Kidney (tissue), 14 donors: ENCODE data around the gene MYBBP1A. TPM values are rescaled to one million over a fixed set of nuclear protein-coding genes. Genes with fewer than 3 reads are reported as not detected.
A peak's percentile ranks its signal among the peaks of the same experiment; 100 is the strongest.

ENCODE experiments used
- DNase-seq, 5 donors: peaks; one replicate each; pipeline ENCODE4 v3.0.0-alpha.2; 2013 to 2020
- FAIRE-seq: peaks from 2 replicates; lab custom pipeline; 2012; peaks lifted over from hg19 to GRCh38; lab: Jason Lieb, UNC
- H3K27ac ChIP-seq, 2 donors: one replicate each; pipeline ENCODE4 v1.7.0; 2013; ENCODE audit warnings: low read depth in 2 of 2, low read length in 2 of 2, inconsistent platforms in 1 of 2
- H3K27me3 ChIP-seq: one replicate; pipeline ENCODE4 v1.7.1; 2013; ENCODE audit warnings: low read length, inconsistent platforms; ENCODE audit not compliant: control insufficient read depth, insufficient read depth
- H3K36me3 ChIP-seq, 3 donors: one replicate each; pipeline versions ENCODE4 v1.7.0 to v1.7.1; 2013; ENCODE audit warnings: low read length in 3 of 3, control low read depth in 1 of 3, inconsistent platforms in 1 of 3; ENCODE audit not compliant: insufficient read depth in 3 of 3, control insufficient read depth in 2 of 3
- H3K4me1 ChIP-seq, 3 donors: one replicate each; pipeline versions ENCODE4 v1.7.0 to v1.7.1; 2013; ENCODE audit warnings: low read length in 3 of 3, inconsistent platforms in 1 of 3, low read depth in 1 of 3; ENCODE audit not compliant: control insufficient read depth in 2 of 3, insufficient read depth in 2 of 3
- H3K4me3 ChIP-seq, 3 donors: one replicate each; pipeline versions ENCODE4 v1.7.0 to v1.8.1; 2013; ENCODE audit warnings: low read length in 3 of 3, control low read depth in 1 of 3, inconsistent platforms in 1 of 3
- H3K9ac ChIP-seq, 3 donors: one replicate each; pipeline versions ENCODE4 v1.7.0 to v1.7.1; 2013; ENCODE audit warnings: low read length in 3 of 3, control low read depth in 1 of 3, inconsistent platforms in 1 of 3
- H3K9me3 ChIP-seq, 3 donors: one replicate each; pipeline versions ENCODE4 v1.7.0 to v1.7.1; 2013; ENCODE audit warnings: low read length in 3 of 3, control low read depth in 1 of 3, inconsistent platforms in 1 of 3; ENCODE audit not compliant: control insufficient read depth in 2 of 3, insufficient read depth in 1 of 3
- CTCF ChIP-seq: IDR thresholded peaks from 3 replicates; pipeline ENCODE4 v1.5.1; 2012; ENCODE audit warnings: mild to moderate bottlenecking, moderate library complexity, borderline replicate concordance; ENCODE audit not compliant: insufficient read depth; ENCODE audit errors: extremely low read depth
- intact Hi-C: fragments of 100-400 bp; cut with DNase I; formaldehyde crosslinking; loops from one replicate; pipeline ENCODE4 v1.11.1; 2022
- polyA plus RNA-seq: library from polyadenylated mRNA; stranded (reverse); fragments of 350-450 nt; fragmentation: Illumina TruSeq; extraction: RNeasy Lipid Tissue Mini Kit (QIAGEN cat#74804); gene quantifications from one replicate; pipeline ENCODE4 v1.2.3, GENCODE V29; 2014; ENCODE audit warnings: low read depth, low replicate concordance; ENCODE audit not compliant: insufficient read depth
- total RNA-seq: library from RNA; stranded (reverse); fragmentation: NEBNext Ultra II Directional; extraction: Animal tissue kit (Norgen Biotek cat#: 25700); gene quantifications from one replicate; pipeline ENCODE4 v1.2.1, GENCODE V29; 2021
- donor health status: control.
- donor health status: control.
- donor health status: control.
- donor health status: control.
- donor health status: control.
- donor health status: DM: yes; HTN: yes; CAD: no.
- donor health status: Normal renal cell carcinoma (clear cell type).

Gene MYBBP1A
- total and polyA plus RNA-seq, 2 donors from 2014 or later = 11.9 to 51.6 TPM

GRCh38 chr17:4588898-4589625 lies 33.9 kb upstream of the MYBBP1A start:
- H3K9me3 ChIP-seq = no peaks in the 10 kb centered on the region
- intact Hi-C loops = no loop called here
- no peaks in the 10 kb centered on the region for H3K27me3 ChIP-seq
- peaks cover 0 to 40% (median 22%) of the 10 kb centered on the region in 3 donors for H3K4me1 ChIP-seq
- peak overlapping the region; percentile 36 to 95 for H3K27ac ChIP-seq
- no peak for FAIRE-seq
- H3K4me3 ChIP-seq = peak overlapping the region in 1 of 3 donors; percentile 59
- TF ChIP-seq CTCF = no peak
- H3K36me3 ChIP-seq = no peaks in the 10 kb centered on the region
- H3K9ac ChIP-seq = peak overlapping the region in 1 of 3 donors; percentile 55
- DNase-seq = peak in 1 of 5 donors; percentile 60

- Histone ChIP-seq H3K27ac (peak overlapping the region; percentile 5 to 95), H3K36me3 (no peaks in the 10 kb centered on the region), H3K9ac (peak overlapping the region in 1 of 3 donors; percentile 73), H3K4me3 (peak overlapping the region in 1 of 3 donors; percentile 59), H3K27me3 (no peaks in the 10 kb centered on the region), H3K4me1 (peaks cover 2 to 45% (median 26%) of the 10 kb centered on the region in 3 donors), H3K9me3 (no peaks in the 10 kb centered on the region)
- FAIRE-seq (no peak), DNase-seq (peak in 1 of 5 donors; percentile 62)
- intact Hi-C loops = no loop called here
- TF ChIP-seq CTCF = no peak
These were observed 33.2 kb upstream of the MYBBP1A start for GRCh38 chr17:4588391-4588790.

GRCh38 chr17:4587803-4588202 lies 32.6 kb upstream of the MYBBP1A start:
- Histone ChIP-seq H3K4me1 (peaks cover 2 to 51% (median 32%) of the 10 kb centered on the region in 3 donors), H3K36me3 (no peaks in the 10 kb centered on the region), H3K9me3 (no peaks in the 10 kb centered on the region), H3K27ac (peak overlapping the region; percentile 82 to 95), H3K9ac (peak overlapping the region in 1 of 3 donors; percentile 73), H3K27me3 (no peaks in the 10 kb centered on the region), H3K4me3 (peak overlapping the region in 1 of 3 donors; percentile 59)
- intact Hi-C loops = no loop called here
- DNase-seq (peak in 1 of 5 donors; percentile 56), FAIRE-seq (no peak)
- TF ChIP-seq CTCF = no peak
